HepG2 (cell line): ENCODE data around the gene VAMP2. TPM values are rescaled to one million over a fixed set of nuclear protein-coding genes. Genes with fewer than 3 reads are reported as not detected.

Experiments
- FOXO1 ChIP-seq: sonication (generic); formaldehyde crosslinking; IDR thresholded peaks from 2 replicates; pipeline ENCODE4 v1.4.0; 2020; ENCODE audit warnings: missing genetic modification reagents
- HNRNPK ChIP-seq: fragments of 200-400 bp; formaldehyde crosslinking; IDR thresholded peaks from 2 replicates; pipeline ENCODE4 v1.6.1; 2018; ENCODE audit warnings: low read length, low read depth, moderate library complexity, mild to moderate bottlenecking; ENCODE audit not compliant: poor library complexity, severe bottlenecking
- HOXA5 ChIP-seq: sonication (generic); formaldehyde crosslinking; IDR thresholded peaks from 2 replicates; pipeline ENCODE4 v1.4.0; 2020; ENCODE audit warnings: missing genetic modification reagents
- NKX3-1 ChIP-seq: sonication (generic); formaldehyde crosslinking; IDR thresholded peaks from 2 replicates; pipeline ENCODE4 v1.5.0; 2020; ENCODE audit warnings: missing genetic modification reagents
- ONECUT2 ChIP-seq: sonication (generic); formaldehyde crosslinking; IDR thresholded peaks from 2 replicates; pipeline ENCODE4 v1.4.0; 2020; ENCODE audit warnings: missing genetic modification reagents
- REPIN1 ChIP-seq: sonication (generic); formaldehyde crosslinking; IDR thresholded peaks from 2 replicates; pipeline ENCODE4 v1.8.0; 2022; ENCODE audit warnings: missing genetic modification reagents, low read depth, mild to moderate bottlenecking, borderline replicate concordance
- SIN3A ChIP-seq: IDR thresholded peaks from 2 replicates; pipeline ENCODE4 v1.6.1; 2011; ENCODE audit warnings: low read depth, mild to moderate bottlenecking, control low read depth, low read length, borderline replicate concordance
- SMYD3 ChIP-seq: sonication (generic); formaldehyde crosslinking; IDR thresholded peaks from 2 replicates; pipeline ENCODE4 v1.8.1; 2023; ENCODE audit warnings: mild to moderate bottlenecking, missing genetic modification reagents
- SOX5 ChIP-seq: IDR thresholded peaks from 2 replicates; pipeline ENCODE4 v1.6.1; 2016; ENCODE audit warnings: borderline replicate concordance
- SP5 ChIP-seq: IDR thresholded peaks from 2 replicates; pipeline ENCODE4 v1.6.1; 2016; ENCODE audit warnings: low read depth, borderline replicate concordance
- TEAD2 ChIP-seq: sonication (generic); formaldehyde crosslinking; IDR thresholded peaks from 2 replicates; pipeline ENCODE4 v1.9.0; 2021; ENCODE audit warnings: missing genetic modification reagents
- ZFY ChIP-seq: sonication (generic); formaldehyde crosslinking; IDR thresholded peaks from 2 replicates; pipeline ENCODE4 v1.4.0; 2020; ENCODE audit warnings: missing genetic modification reagents
- ZNF282 ChIP-seq: fragments of 450-650 bp; IDR thresholded peaks from 2 replicates; pipeline ENCODE4 v1.6.1; 2018; ENCODE audit not compliant: partially characterized antibody
- ZNF598 ChIP-seq: sonication (generic); formaldehyde crosslinking; IDR thresholded peaks from 2 replicates; pipeline ENCODE4 v1.5.1; 2020; ENCODE audit warnings: mild to moderate bottlenecking, missing genetic modification reagents, borderline replicate concordance
- ZNF605 ChIP-seq: sonication (generic); formaldehyde crosslinking; IDR thresholded peaks from 2 replicates; pipeline ENCODE4 v1.8.0; 2022; ENCODE audit warnings: mild to moderate bottlenecking, missing genetic modification reagents
- ZNF644 ChIP-seq: IDR thresholded peaks from 2 replicates; pipeline ENCODE4 v1.6.1; 2016; ENCODE audit warnings: low read depth
- ZNF816 ChIP-seq: sonication (generic); formaldehyde crosslinking; IDR thresholded peaks from 2 replicates; pipeline ENCODE4 v1.8.0; 2022; ENCODE audit warnings: missing genetic modification reagents, mild to moderate bottlenecking, borderline replicate concordance
- polyA plus RNA-seq, 8 experiments: library from polyadenylated mRNA; depleted of rRNA in 3 of 8; stranded (reverse) in 7 of 8; unstranded in 1 of 8; fragments of >200 nt; fragmentation: Illumina TruSeq in 4 of 8; extraction: Trizol in 4 of 8; gene quantifications; 2 replicates each; pipeline versions ENCODE4 v1.2.1 to v1.2.3, GENCODE V29; 2011 to 2016; ENCODE audit warnings: low read depth in 4 of 8, missing spikeins in 1 of 8, mixed read lengths in 1 of 8; ENCODE audit not compliant: insufficient read depth in 1 of 8
- total RNA-seq, 5 experiments: library from RNA; depleted of rRNA; stranded (reverse); fragments of >200 nt; fragmentation: Illumina TruSeq; extraction: Trizol; gene quantifications; 2 replicates each; pipeline ENCODE4 v1.2.3, GENCODE V29; 2016; ENCODE audit warnings: low read depth in 1 of 5
- TF ChIP-seq, protein P1 (sequence below): IDR thresholded peaks from 2 replicates; pipeline ENCODE4 v1.6.1; 2016; ENCODE audit warnings: mild to moderate bottlenecking
- TF ChIP-seq, protein P2 (sequence below): sonication (generic); formaldehyde crosslinking; IDR thresholded peaks from 2 replicates; pipeline ENCODE4 v1.5.0; 2020; ENCODE audit warnings: missing genetic modification reagents
- TF ChIP-seq, protein P3 (sequence below): sonication (generic); formaldehyde crosslinking; IDR thresholded peaks from 2 replicates; pipeline ENCODE4 v1.4.0; 2020; ENCODE audit warnings: mild to moderate bottlenecking, missing genetic modification reagents
- TF ChIP-seq, protein P4 (sequence below): sonication (generic); formaldehyde crosslinking; IDR thresholded peaks from 2 replicates; pipeline ENCODE4 v1.5.0; 2020; ENCODE audit warnings: missing genetic modification reagents, mild to moderate bottlenecking, borderline replicate concordance
- TF ChIP-seq, protein P5 (sequence below): sonication (generic); IDR thresholded peaks from 2 replicates; pipeline ENCODE4 v1.6.1; 2016; ENCODE audit warnings: low read depth, borderline replicate concordance

VAMP2 gene
- total and polyA plus RNA-seq, 2 of the 13 experiments (the other 11 are each of a cell fraction or from before 2014, with no cell fraction given) = 3.9 to 17.2 TPM

DNA sequence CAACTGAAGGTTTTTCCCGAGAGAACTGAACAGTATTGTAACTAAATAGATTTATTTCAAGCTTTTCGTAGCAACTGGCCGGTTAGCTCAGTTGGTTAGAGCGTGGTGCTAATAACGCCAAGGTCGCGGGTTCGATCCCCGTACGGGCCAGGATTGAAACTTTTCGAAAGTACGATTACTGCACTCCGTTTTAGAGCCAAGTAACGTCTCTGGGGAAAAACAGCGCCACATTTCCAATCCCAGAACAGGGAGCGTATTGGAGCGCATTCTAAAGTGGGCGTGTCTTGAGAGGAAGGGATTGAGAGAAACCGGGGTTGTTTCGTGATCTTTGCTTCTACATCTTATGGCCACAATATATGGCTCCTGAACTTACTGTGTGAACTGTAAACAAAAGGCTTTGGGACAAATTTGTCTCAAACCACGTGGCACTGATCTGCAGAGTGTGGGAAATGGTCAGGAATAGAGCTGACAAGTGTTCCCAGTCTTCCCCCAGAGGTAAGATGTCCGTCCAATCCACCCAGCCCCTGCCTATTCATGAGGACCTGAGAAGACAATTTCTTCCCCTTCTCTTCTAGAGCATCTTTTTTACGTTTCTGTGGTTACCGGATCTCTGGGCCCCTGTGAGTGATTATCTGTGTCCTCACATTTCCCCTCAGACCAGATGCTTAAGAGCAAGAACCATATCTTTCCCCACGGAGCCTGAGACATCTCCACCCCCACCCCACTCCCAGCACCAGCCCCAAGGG is 24.9 kb upstream of the VAMP2 start (continued):
- TF ChIP-seq ZNF598 (CRISPR knock-in tag) (no peak), HOXA5 (CRISPR knock-in tag) (peak; percentile 53; the same call in 1 of the 2 replicates), ZNF282 (no peak), REPIN1 (peak; percentile 95; the same call in 1 of the 2 replicates), SIN3A (peak; percentile 68; the same call in 1 of the 2 replicates), FOXO1 (CRISPR knock-in tag) (peak; percentile 8), ZFY (CRISPR knock-in tag) (peak; percentile 42; the same call in 1 of the 2 replicates), SP5 (CRISPR knock-in tag) (peak; percentile 51; the same call in 1 of the 2 replicates), NKX3-1 (CRISPR knock-in tag) (peak; percentile 73; the same call in 1 of the 2 replicates), ZNF644 (CRISPR knock-in tag) (0 out of 2 replicates have a peak, but pooled peaks have one; percentile 11), SOX5 (CRISPR knock-in tag) (peak; percentile 59; the same call in 1 of the 2 replicates), ZNF816 (CRISPR knock-in tag) (no peak), ONECUT2 (CRISPR knock-in tag) (peak; percentile 49; the same call in 1 of the 2 replicates), SMYD3 (CRISPR knock-in tag) (0 out of 2 replicates have a peak, but pooled peaks have one; percentile 54), HNRNPK (no peak), ZNF605 (peak; percentile 95), TEAD2 (CRISPR knock-in tag) (no peak)
- TF ChIP-seq, protein P1, sequence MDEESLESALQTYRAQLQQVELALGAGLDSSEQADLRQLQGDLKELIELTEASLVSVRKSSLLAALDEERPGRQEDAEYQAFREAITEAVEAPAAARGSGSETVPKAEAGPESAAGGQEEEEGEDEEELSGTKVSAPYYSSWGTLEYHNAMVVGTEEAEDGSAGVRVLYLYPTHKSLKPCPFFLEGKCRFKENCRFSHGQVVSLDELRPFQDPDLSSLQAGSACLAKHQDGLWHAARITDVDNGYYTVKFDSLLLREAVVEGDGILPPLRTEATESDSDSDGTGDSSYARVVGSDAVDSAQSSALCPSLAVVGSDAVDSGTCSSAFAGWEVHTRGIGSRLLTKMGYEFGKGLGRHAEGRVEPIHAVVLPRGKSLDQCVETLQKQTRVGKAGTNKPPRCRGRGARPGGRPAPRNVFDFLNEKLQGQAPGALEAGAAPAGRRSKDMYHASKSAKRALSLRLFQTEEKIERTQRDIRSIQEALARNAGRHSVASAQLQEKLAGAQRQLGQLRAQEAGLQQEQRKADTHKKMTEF (CRISPR knock-in tag) = peak; percentile 79; the same call in 1 of the 2 replicates
- TF ChIP-seq, protein P2, sequence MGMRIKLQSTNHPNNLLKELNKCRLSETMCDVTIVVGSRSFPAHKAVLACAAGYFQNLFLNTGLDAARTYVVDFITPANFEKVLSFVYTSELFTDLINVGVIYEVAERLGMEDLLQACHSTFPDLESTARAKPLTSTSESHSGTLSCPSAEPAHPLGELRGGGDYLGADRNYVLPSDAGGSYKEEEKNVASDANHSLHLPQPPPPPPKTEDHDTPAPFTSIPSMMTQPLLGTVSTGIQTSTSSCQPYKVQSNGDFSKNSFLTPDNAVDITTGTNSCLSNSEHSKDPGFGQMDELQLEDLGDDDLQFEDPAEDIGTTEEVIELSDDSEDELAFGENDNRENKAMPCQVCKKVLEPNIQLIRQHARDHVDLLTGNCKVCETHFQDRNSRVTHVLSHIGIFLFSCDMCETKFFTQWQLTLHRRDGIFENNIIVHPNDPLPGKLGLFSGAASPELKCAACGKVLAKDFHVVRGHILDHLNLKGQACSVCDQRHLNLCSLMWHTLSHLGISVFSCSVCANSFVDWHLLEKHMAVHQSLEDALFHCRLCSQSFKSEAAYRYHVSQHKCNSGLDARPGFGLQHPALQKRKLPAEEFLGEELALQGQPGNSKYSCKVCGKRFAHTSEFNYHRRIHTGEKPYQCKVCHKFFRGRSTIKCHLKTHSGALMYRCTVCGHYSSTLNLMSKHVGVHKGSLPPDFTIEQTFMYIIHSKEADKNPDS (CRISPR knock-in tag) = peak; percentile 58; the same call in 1 of the 2 replicates
- TF ChIP-seq, protein P3, sequence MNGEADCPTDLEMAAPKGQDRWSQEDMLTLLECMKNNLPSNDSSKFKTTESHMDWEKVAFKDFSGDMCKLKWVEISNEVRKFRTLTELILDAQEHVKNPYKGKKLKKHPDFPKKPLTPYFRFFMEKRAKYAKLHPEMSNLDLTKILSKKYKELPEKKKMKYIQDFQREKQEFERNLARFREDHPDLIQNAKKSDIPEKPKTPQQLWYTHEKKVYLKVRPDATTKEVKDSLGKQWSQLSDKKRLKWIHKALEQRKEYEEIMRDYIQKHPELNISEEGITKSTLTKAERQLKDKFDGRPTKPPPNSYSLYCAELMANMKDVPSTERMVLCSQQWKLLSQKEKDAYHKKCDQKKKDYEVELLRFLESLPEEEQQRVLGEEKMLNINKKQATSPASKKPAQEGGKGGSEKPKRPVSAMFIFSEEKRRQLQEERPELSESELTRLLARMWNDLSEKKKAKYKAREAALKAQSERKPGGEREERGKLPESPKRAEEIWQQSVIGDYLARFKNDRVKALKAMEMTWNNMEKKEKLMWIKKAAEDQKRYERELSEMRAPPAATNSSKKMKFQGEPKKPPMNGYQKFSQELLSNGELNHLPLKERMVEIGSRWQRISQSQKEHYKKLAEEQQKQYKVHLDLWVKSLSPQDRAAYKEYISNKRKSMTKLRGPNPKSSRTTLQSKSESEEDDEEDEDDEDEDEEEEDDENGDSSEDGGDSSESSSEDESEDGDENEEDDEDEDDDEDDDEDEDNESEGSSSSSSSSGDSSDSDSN (CRISPR knock-in tag) = peak; percentile 58; the same call in 1 of the 2 replicates
- TF ChIP-seq, protein P4, sequence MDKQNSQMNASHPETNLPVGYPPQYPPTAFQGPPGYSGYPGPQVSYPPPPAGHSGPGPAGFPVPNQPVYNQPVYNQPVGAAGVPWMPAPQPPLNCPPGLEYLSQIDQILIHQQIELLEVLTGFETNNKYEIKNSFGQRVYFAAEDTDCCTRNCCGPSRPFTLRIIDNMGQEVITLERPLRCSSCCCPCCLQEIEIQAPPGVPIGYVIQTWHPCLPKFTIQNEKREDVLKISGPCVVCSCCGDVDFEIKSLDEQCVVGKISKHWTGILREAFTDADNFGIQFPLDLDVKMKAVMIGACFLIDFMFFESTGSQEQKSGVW (CRISPR knock-in tag) = no peak
- TF ChIP-seq, protein P5, sequence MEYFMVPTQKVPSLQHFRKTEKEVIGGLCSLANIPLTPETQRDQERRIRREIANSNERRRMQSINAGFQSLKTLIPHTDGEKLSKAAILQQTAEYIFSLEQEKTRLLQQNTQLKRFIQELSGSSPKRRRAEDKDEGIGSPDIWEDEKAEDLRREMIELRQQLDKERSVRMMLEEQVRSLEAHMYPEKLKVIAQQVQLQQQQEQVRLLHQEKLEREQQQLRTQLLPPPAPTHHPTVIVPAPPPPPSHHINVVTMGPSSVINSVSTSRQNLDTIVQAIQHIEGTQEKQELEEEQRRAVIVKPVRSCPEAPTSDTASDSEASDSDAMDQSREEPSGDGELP = 0 out of 2 replicates have a peak, but pooled peaks have one; percentile 0
